KOPT-K1 (cell line): Measurements from ENCODE around the gene FMNL1.
A peak's percentile ranks its signal among the peaks of the same experiment; 100 is the strongest.

Experiments used
- H3K27ac ChIP-seq: fragments of 200-600 bp; sonication (generic); 2 replicates; pipeline ENCODE4 v1.5.1; 2016; ENCODE audit warnings: antibody characterized with exemption, mild to moderate bottlenecking, low read depth, low read length; ENCODE audit not compliant: poor library complexity, severe bottlenecking
- H3K36me3 ChIP-seq: fragments of 200-600 bp; sonication (generic); 2 replicates; pipeline ENCODE4 v1.5.1; 2017; ENCODE audit warnings: antibody characterized with exemption, mild to moderate bottlenecking, low read length, moderate library complexity; ENCODE audit not compliant: insufficient read depth
- H3K9me3 ChIP-seq: fragments of 200-600 bp; sonication (generic); 2 replicates; pipeline ENCODE4 v1.5.1; 2017; ENCODE audit warnings: antibody characterized with exemption, low read length, mild to moderate bottlenecking; ENCODE audit not compliant: insufficient read depth, poor library complexity, severe bottlenecking

FMNL1 gene, protein sequence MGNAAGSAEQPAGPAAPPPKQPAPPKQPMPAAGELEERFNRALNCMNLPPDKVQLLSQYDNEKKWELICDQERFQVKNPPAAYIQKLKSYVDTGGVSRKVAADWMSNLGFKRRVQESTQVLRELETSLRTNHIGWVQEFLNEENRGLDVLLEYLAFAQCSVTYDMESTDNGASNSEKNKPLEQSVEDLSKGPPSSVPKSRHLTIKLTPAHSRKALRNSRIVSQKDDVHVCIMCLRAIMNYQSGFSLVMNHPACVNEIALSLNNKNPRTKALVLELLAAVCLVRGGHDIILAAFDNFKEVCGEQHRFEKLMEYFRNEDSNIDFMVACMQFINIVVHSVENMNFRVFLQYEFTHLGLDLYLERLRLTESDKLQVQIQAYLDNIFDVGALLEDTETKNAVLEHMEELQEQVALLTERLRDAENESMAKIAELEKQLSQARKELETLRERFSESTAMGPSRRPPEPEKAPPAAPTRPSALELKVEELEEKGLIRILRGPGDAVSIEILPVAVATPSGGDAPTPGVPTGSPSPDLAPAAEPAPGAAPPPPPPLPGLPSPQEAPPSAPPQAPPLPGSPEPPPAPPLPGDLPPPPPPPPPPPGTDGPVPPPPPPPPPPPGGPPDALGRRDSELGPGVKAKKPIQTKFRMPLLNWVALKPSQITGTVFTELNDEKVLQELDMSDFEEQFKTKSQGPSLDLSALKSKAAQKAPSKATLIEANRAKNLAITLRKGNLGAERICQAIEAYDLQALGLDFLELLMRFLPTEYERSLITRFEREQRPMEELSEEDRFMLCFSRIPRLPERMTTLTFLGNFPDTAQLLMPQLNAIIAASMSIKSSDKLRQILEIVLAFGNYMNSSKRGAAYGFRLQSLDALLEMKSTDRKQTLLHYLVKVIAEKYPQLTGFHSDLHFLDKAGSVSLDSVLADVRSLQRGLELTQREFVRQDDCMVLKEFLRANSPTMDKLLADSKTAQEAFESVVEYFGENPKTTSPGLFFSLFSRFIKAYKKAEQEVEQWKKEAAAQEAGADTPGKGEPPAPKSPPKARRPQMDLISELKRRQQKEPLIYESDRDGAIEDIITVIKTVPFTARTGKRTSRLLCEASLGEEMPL

DNA sequence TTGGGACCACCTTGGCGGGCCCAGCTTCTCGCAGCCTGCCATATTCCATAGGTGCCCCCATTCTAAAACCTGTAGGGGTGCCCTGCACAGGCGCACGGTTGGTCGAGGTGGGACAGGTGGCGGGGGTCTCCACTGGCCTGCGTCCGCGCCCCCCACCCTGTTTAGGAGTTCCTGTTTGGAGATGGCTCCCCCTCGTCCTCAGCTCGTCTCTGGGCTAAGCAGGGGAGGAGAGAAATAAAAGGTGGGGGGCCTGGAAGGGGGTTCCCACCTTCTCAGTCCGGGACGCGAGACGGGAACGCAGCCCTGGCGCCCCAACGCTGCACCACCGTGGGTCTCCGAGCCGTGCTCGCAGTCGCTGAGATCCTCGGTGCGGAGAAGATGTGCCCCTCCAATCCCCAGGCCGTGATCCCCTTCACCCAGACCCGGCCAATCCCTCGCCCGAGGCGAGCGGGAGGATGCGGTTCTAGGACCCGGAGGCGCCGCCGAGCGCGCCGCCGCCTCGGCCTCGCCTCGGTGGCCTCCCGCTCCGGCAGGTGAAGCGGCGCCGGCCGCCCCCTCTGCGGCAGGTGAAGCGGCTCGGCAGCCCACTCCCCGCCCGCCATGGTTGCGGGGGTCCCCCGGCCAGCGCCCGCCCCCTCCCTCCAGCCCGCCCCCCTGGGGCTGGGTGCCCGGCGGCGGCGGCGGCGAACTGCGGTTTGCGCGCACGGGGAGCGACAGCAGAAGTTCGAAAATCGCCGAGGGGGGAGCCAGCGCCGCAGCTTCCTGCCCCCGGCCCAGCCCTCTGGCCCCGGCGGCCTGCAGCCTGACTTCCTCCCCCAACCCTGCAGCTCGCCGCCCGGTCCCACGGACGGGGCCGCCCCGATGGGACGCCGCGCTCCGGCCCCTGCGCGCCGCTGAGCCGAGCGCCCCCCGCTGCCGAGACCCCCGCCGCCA lies at the start of gene FMNL1:
Gene FMNL1 (plus strand): TSS at position 805 of the 933 bp plus-strand sequence. CDS start 240 bp downstream, outside the sequence.
- H3K9me3 ChIP-seq: no peaks in the 10 kb centered on the region
- H3K27ac ChIP-seq: peak within 1 kb of the TSS; percentile 98
- H3K36me3 ChIP-seq: peaks cover 10% of the 10 kb centered on the region; the same call in 1 of the 2 replicates

DNA sequence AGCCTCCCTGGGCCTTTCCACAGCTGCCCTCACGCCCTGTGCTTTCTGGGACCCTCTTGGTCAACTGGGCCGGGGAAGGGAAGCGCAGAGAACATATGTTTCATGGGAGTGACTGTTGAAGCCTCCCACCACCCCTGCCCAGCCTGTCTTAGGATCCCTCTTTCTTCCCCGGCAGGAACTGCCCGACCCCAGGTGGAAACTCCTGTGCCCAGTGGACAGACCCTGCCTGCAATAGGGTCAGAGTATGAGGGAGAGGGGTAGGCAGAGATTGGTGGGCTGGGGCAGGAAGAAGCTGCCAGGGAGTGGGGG lies 49.5 kb upstream of the FMNL1 start:
- no peaks in the 10 kb centered on the region for H3K9me3 ChIP-seq
- peak overlapping the region; percentile 93 for H3K27ac ChIP-seq
- H3K36me3 ChIP-seq: no peaks in the 10 kb centered on the region

DNA sequence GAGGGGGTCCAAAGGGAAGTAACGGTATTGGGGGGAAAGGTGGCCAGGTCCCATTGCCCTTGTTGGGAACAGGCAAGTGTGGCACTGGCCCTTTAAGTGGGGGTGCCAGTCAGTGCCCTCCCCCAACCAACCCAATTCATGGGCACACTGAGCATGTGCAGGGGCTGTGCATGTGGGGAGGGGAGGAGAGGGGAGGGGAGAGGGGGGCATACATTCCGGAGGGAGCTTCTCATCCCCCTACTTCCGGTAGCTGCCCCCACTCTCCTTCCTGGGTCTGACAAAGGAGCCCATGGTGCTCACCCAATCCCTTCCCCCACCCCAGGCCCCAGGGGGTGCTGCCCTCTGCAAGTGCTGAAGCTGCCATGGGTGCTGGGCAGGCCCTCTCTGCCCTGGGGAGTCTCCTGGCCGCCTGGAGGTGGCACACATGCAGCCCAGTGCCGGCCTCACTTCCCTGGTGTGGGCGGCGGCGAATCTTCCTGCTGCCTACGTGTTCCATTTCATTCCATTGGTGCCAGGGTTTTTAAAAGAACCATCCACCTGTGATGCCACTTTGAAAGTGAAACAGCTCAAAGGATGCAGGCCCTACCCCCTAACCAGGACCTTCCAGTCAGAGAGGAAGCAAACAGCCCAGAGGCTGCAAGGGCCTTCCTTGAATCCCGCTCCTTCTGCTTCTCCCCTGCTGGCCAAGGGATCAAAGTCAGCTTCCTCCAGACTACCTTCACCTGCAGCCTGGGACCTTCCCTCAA lies 49.0 kb upstream of the FMNL1 start:
- no peaks in the 10 kb centered on the region for H3K9me3 ChIP-seq
- H3K36me3 ChIP-seq: no peaks in the 10 kb centered on the region
- H3K27ac ChIP-seq: peak overlapping the region; percentile 93

DNA sequence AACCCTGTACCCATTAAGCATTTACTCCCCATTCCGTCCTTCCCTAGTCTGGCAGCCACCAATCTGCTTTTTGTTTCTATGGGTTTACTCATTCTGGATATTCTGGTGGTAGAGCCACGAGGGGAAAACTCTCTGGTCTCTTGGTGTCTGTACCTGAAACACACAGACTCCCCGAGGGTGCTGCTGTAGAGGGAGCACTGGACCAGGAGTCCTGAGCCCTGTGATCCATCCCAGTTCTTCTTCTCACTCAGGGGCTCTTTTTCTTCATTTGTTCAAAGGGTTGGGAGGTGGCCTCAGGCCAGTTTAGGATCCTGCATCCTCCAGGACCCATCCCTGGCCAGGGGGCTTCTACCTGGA lies 45.9 kb upstream of the FMNL1 start:
- no peaks in the 10 kb centered on the region for H3K36me3 ChIP-seq

DNA sequence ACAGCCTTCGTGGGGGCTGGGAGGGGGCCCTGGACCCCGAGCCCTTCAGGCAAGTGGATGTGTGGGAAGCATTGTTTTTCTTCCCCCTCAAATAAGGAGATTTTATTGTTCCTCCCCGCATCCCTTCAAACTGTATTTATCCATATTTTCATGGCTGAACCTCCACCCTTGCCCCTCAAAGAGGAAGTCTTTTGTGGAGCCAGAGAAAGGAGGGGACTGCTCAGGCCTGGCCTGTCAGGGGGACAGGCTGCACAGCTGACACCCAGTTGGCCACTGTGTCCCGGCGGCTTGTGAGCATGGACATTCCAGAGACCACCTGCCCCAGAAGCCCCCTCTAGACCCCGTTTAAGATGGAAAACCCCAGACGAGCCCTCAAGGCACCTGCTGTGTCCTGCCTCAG lies 44.1 kb upstream of the FMNL1 start:
- H3K36me3 ChIP-seq: no peaks in the 10 kb centered on the region
- H3K9me3 ChIP-seq: no peaks in the 10 kb centered on the region
- no peak overlapping the region for H3K27ac ChIP-seq

More for the DNA sequence above, 45.9 kb upstream of the FMNL1 start:
- Histone ChIP-seq H3K9me3 (no peaks in the 10 kb centered on the region), H3K27ac (no peak overlapping the region)

DNA sequence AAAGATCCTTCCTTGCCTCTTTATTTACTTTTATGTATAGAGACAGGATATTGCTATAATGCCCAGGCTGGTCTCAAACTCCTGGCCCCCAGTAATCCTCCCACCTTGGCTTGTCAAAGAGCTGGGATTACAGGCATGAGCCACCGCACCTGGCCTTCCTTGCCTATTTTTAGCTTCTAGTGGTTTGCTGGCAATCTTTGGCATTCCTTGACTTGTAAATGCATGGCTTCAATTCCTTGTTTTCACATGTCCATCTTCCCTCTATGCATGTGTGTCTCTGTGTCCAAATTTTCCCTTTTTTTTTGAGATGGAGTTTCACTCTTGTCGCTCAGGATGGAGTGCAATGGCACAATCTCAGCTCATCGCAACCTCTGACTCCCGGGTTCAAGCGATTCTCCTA lies 37.5 kb upstream of the FMNL1 start:
- Histone ChIP-seq H3K9me3 (no peaks in the 10 kb centered on the region), H3K27ac (no peak overlapping the region), H3K36me3 (no peaks in the 10 kb centered on the region)

DNA sequence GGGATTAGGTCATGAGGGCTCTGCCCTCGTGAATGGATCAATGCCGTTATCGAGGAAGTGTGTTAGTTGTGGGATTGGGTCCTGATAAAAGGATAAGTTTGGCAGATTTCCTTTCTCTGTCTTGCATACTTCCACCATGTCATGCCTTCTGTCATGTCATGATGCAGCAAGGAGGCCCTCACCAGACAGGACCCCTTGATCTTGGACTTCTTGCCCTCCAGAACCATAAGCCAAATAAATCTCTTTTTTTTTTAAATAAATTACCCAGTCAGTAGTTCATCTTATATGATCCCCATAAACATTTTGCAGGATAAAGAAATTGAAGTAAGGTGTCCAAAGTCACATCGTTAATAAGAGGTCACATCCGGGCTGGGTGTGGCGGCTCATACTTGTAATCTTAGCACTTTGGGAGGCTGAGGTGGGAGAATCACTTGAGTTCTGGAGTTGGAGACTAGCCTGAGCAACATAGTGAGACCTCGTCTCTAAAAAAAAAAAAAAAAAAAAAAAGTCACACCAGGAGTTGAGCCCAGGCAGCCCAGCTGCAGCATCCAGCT lies 34.8 kb upstream of the FMNL1 start:
- Histone ChIP-seq H3K9me3 (no peaks in the 10 kb centered on the region), H3K27ac (no peak overlapping the region), H3K36me3 (no peaks in the 10 kb centered on the region)

DNA sequence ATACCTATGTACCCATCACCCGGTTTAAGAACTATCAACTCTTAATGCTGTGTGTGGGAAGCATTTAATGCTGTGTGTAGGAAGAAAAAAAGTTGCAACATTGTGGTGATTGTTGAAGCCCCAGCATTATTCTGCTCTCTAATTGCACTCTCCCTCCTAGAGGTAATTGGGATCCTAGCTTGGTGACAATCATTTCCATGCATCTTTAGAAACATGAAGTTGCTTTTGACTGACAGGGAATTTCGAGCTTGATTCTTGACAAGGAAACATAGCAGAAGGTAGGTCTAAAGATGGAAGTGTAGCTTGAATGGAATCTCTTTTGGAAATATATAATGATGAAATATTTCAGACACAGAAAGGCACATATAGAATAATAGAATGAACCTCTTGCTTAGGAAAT lies 32.7 kb upstream of the FMNL1 start:
- Histone ChIP-seq H3K27ac (no peak overlapping the region), H3K36me3 (no peaks in the 10 kb centered on the region), H3K9me3 (no peaks in the 10 kb centered on the region)

DNA sequence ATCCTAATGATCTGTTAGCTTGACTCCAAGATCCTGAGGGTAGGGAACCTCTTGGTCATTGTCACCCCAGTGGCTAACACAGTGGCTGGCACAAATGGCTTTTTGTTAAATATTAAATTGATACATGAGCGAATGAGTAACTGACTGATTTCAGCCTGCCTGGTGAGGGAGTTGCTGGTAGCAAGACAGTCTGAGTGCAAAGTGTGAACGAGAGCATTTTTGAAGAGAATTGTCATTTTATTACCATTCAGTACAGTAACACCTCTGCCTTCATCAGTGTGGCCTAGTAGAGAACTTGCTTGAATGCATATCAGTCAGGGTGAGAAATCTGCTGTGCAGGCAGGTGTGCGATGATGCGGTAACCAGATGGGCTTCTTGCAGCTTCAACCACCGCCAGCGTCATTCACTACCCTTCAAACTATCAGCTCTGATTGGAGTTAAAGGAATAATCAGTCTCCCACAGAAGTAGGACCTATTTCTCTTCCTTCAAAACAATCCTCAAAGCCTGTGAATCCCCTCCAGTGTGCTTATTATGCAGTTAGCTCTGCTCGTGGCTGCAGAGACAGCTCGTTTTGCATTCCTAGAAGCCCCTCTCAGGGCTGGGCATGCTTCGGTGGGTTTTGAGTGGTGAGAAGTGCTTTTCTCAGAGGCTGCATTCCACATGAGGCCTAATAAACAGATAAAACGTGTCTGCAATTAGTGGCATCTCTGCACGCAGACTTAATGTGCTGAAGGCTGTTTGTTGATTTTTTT lies 31.0 kb upstream of the FMNL1 start:
- no peaks in the 10 kb centered on the region for H3K36me3 ChIP-seq
- no peak overlapping the region for H3K27ac ChIP-seq
- no peaks in the 10 kb centered on the region for H3K9me3 ChIP-seq

DNA sequence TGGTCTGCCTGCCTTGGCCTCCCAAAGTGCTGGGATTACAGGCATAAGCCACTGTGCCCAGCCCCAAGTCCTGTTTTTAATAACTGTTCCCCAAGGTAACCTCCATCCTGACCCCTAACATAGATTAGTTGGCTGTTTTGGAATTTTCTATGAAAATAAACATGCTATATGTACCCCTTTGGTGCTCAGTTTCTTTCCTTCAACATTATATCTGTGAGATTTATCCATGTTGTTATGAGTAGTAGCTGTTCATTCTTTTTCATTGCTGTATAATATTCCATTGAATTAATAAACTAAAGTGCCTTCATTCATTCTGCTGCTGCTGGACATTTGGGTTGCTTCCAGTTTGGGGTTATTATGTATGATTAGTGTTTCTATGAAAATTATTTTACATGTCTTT lies 26.3 kb upstream of the FMNL1 start:
- Histone ChIP-seq H3K27ac (no peak overlapping the region), H3K36me3 (no peaks in the 10 kb centered on the region), H3K9me3 (no peaks in the 10 kb centered on the region)

DNA sequence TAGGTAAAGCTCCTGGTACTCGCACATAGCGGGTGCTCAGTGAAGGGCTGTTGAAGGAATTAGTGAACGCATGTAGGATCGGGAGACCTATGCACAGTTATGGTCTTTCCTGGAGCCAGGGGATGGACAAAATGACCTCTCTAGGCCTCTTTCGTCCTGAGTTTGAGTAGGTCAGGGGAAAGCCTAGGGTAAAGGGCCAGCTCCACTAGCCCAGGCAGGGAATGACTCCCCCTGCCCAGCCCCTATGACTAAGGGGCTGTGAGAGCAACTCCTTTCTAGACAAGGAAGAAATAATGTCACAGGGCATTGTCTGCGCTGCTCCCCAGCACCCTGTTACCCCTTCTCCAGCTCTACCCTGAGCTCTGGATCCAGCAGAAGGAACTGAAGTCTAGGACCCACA lies 24.6 kb upstream of the FMNL1 start:
- Histone ChIP-seq H3K9me3 (no peaks in the 10 kb centered on the region), H3K36me3 (no peaks in the 10 kb centered on the region), H3K27ac (no peak overlapping the region)

DNA sequence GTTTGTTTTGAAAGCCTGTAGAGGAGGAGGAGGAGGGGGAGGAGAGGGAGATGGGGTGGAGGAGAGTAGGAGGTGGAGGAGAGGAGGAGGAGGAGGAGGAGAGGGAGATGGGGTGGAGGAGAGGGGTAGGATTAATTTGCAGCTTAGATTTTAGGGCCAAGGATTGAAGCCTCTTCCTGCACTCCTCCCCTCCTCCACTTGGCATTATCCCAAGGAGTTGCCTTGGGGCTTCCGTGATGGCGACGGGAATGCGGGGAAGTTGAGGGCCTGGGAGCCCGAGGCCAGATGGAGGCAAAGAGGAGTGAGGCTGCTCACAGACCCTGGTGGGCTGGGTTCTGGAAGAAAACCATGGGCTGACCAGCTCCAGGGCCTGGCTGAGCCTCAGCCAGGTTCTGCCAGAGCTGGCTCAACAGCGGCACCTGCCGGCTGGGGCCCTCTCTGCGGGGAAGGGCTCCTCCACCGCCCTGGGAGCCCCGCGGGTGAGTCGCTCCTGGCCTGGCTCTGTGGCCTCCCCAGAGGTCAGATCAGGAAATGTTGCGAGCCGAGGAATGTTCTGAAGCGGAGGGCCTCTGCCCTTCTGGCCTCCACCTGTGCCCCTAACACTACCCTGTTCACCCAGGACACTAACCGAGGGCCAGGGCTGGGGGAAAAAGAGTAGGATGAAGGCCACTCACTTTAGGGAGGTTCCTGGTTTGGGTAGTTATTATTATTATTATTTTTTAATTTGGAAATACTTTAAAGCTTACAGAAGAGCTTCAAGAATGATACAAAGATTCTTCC lies 23.9 kb upstream of the FMNL1 start:
- H3K27ac ChIP-seq: no peak overlapping the region
- no peaks in the 10 kb centered on the region for H3K9me3 ChIP-seq
- no peaks in the 10 kb centered on the region for H3K36me3 ChIP-seq

DNA sequence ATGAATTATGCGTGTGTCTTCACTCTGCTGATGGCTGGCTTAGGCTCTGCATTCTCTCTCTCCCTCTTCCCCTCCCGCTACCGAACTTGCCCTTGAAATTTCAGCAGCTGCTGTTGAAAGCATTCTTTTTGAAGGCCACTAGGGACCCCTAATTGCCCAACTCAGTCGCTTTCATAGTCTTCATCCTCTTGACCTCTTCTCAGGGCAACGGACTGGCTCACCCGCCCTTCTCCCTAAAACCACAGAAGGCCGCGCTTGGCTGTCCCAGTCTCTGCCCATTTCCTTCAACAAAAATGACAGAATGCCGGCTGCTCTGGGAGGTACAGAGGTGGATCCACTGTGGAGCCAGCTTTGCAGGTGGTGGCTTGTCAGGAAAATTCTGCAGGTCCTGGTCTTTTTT lies 21.0 kb upstream of the FMNL1 start:
- no peaks in the 10 kb centered on the region for H3K9me3 ChIP-seq
- no peak overlapping the region for H3K27ac ChIP-seq
- no peaks in the 10 kb centered on the region for H3K36me3 ChIP-seq
